SK-N-SH treated with all-trans-retinoic acid at 6 μM for 48 hours (cell line): ENCODE results near the gene TOMM40.

Source experiments
- OSR1 ChIP-seq: fragments of 250-450 bp; sonication (Bioruptor Pico); IDR thresholded peaks from 2 replicates; pipeline ENCODE4 v1.8.0; 2022; ENCODE audit warnings: moderate library complexity, mild to moderate bottlenecking, inconsistent platforms
- RARB ChIP-seq: fragments of 250-450 bp; sonication (Bioruptor Pico); IDR thresholded peaks from 2 replicates; pipeline ENCODE4 v1.8.0; 2021; ENCODE audit warnings: mild to moderate bottlenecking, moderate library complexity
- TF ChIP-seq, protein P1 (sequence below): fragments of 250-450 bp; sonication (Bioruptor Pico); IDR thresholded peaks from 2 replicates; pipeline ENCODE4 v1.8.0; 2020; ENCODE audit warnings: mild to moderate bottlenecking, moderate library complexity, borderline replicate concordance

DNA sequence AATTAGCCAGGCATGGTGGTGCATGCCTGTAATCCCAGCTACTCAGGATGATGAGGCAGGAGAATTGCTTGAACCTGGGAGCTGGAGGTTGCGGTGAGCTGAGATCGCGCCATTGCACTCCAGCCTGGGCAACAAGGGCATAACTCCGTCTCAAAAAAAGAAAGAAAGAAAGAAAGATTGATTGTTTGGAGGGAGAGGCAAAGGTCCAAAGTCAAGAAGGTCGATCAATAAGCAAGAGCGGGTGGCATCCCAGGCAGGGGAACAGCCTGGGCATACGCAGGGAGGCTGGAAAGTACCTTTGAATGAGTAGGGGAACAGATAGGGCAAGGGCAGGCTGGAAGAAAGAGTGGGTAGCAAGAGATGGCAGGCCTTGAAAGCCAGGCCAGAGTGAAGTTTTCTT lies 39.0 kb downstream of the TOMM40 start:
- TF ChIP-seq OSR1 (CRISPR knock-in tag): no peak
- TF ChIP-seq, protein P1, sequence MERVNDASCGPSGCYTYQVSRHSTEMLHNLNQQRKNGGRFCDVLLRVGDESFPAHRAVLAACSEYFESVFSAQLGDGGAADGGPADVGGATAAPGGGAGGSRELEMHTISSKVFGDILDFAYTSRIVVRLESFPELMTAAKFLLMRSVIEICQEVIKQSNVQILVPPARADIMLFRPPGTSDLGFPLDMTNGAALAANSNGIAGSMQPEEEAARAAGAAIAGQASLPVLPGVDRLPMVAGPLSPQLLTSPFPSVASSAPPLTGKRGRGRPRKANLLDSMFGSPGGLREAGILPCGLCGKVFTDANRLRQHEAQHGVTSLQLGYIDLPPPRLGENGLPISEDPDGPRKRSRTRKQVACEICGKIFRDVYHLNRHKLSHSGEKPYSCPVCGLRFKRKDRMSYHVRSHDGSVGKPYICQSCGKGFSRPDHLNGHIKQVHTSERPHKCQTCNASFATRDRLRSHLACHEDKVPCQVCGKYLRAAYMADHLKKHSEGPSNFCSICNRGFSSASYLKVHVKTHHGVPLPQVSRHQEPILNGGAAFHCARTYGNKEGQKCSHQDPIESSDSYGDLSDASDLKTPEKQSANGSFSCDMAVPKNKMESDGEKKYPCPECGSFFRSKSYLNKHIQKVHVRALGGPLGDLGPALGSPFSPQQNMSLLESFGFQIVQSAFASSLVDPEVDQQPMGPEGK (CRISPR knock-in tag): no peak
- TF ChIP-seq RARB (CRISPR knock-in tag): no peak
